GM18867 (cell line): Measurements from ENCODE around the gene CRKL.
"Not testable (repeated sequence)": the region's sequence is repeated elsewhere in the genome, so short reads cannot be mapped to it uniquely, and the experiment has no call there.

Source experiments
- ATAC-seq: cut with Tn5 transposase; IDR thresholded peaks from one replicate; pipeline ENCODE4 v1.9.1; 2021; ENCODE audit warnings: mild to moderate bottlenecking, moderate library complexity; ENCODE audit not compliant: unreplicated experiment

CRKL gene

GRCh38 chr22:20930435-20930834, 13.2 kb downstream of the CRKL start:
- not testable (repeated sequence) for ATAC-seq

GRCh38 chr22:20931126-20931654, 14.0 kb downstream of the CRKL start:
- ATAC-seq: no peak

GRCh38 chr22:20933910-20934309, 16.7 kb downstream of the CRKL start:
- ATAC-seq: no peak

- ATAC-seq: not testable (repeated sequence)
Measured at GRCh38 chr22:20935049-20935448, 17.8 kb downstream of the CRKL start.

- not testable (repeated sequence) for ATAC-seq
Measured at GRCh38 chr22:20935780-20936539, 18.8 kb downstream of the CRKL start.

GRCh38 chr22:20937031-20937793, 20.0 kb downstream of the CRKL start:
- no peak for ATAC-seq

GRCh38 chr22:20937794-20938671, 20.8 kb downstream of the CRKL start:
- no peak for ATAC-seq

GRCh38 chr22:20939457-20940185, 22.4 kb downstream of the CRKL start:
- ATAC-seq: not testable (repeated sequence)

- ATAC-seq: no peak
Measured at GRCh38 chr22:20940186-20940651, 23.0 kb downstream of the CRKL start.

- no peak for ATAC-seq
Measured at GRCh38 chr22:20940904-20941385, 23.7 kb downstream of the CRKL start.

GRCh38 chr22:20942203-20942902, 25.1 kb downstream of the CRKL start:
- ATAC-seq: not testable (repeated sequence)

- no peak for ATAC-seq
Measured at GRCh38 chr22:20943104-20943933, 26.1 kb downstream of the CRKL start.

GRCh38 chr22:20944042-20944441, 26.8 kb downstream of the CRKL start:
- no peak for ATAC-seq

GRCh38 chr22:20945578-20945934, 28.3 kb downstream of the CRKL start:
- no peak for ATAC-seq

- no peak for ATAC-seq
Measured at GRCh38 chr22:20946080-20946986, 29.1 kb downstream of the CRKL start.

- ATAC-seq: no peak
Measured at GRCh38 chr22:20946991-20947390, 29.8 kb downstream of the CRKL start.

GRCh38 chr22:20948450-20948849, 31.2 kb downstream of the CRKL start:
- ATAC-seq: no peak

- no peak for ATAC-seq
Measured at GRCh38 chr22:20948989-20949388, 31.8 kb downstream of the CRKL start.
